Loucy (cell line): ENCODE measurements around the gene TMEM217.
A peak's percentile ranks its signal among the peaks of the same experiment; 100 is the strongest.
"Not testable (repeated sequence)": the region's sequence is repeated elsewhere in the genome, so short reads cannot be mapped to it uniquely, and the experiment has no call there.

Source experiments
- H2AFZ ChIP-seq: fragments of 200-600 bp; sonication (generic); 2 replicates; pipeline ENCODE4 v1.6.0; 2016; ENCODE audit warnings: antibody characterized with exemption, mild to moderate bottlenecking, low read length, moderate library complexity
- H3F3A ChIP-seq: fragments of 200-600 bp; 2 replicates; pipeline ENCODE4 v1.6.0; 2016; ENCODE audit warnings: antibody characterized with exemption, low read depth, mild to moderate bottlenecking
- H3K27me3 ChIP-seq: fragments of 200-600 bp; sonication (generic); 2 replicates; pipeline ENCODE4 v1.6.1; 2014; ENCODE audit warnings: low read length, mild to moderate bottlenecking; ENCODE audit not compliant: insufficient read depth, poor library complexity, severe bottlenecking
- H3K36me3 ChIP-seq: fragments of 200-600 bp; sonication (generic); 2 replicates; pipeline ENCODE4 v1.6.1; 2016; ENCODE audit warnings: low read length; ENCODE audit not compliant: insufficient read depth
- H3K4me1 ChIP-seq: fragments of 200-600 bp; sonication (generic); 2 replicates; pipeline ENCODE4 v1.5.1; 2014; ENCODE audit warnings: low read length, mild to moderate bottlenecking; ENCODE audit not compliant: insufficient read depth, poor library complexity, severe bottlenecking
- H3K4me2 ChIP-seq: fragments of 200-600 bp; sonication (generic); 2 replicates; pipeline ENCODE4 v1.6.0; 2014; ENCODE audit warnings: antibody characterized with exemption, low read length, low read depth, mild to moderate bottlenecking; ENCODE audit not compliant: poor library complexity, severe bottlenecking
- H3K4me3 ChIP-seq: fragments of 200-600 bp; sonication (generic); 2 replicates; pipeline ENCODE4 v1.5.1; 2014; ENCODE audit warnings: low read length, mild to moderate bottlenecking, mixed read lengths; ENCODE audit not compliant: poor library complexity, severe bottlenecking
- H3K79me2 ChIP-seq: fragments of 200-600 bp; sonication (generic); 2 replicates; pipeline ENCODE4 v1.6.1; 2014; ENCODE audit warnings: low read length; ENCODE audit not compliant: insufficient read depth
- H3K9ac ChIP-seq: fragments of 200-600 bp; sonication (generic); 2 replicates; pipeline ENCODE4 v1.6.0; 2014; ENCODE audit warnings: mild to moderate bottlenecking, low read depth, low read length, moderate library complexity; ENCODE audit not compliant: poor library complexity, severe bottlenecking
- H3K9me2 ChIP-seq: fragments of 200-600 bp; sonication (generic); replicated peaks from 2 replicates; pipeline ENCODE4 v1.6.1; 2016; ENCODE audit warnings: low read depth, low read length, mixed read lengths
- H3K9me3 ChIP-seq: fragments of 200-600 bp; sonication (generic); 2 replicates; pipeline ENCODE4 v1.6.1; 2014; ENCODE audit warnings: mild to moderate bottlenecking, antibody characterized with exemption, low read length, low read depth; ENCODE audit not compliant: insufficient read depth
- H4K20me1 ChIP-seq: fragments of 200-600 bp; sonication (generic); 2 replicates; pipeline ENCODE4 v1.6.0; 2014; ENCODE audit warnings: antibody characterized with exemption, low read length, mild to moderate bottlenecking; ENCODE audit not compliant: insufficient read depth, poor library complexity, severe bottlenecking
- CTCF ChIP-seq: fragments of 200-600 bp; sonication (generic); conservative IDR thresholded peaks from 2 replicates; pipeline ENCODE4 v1.5.1; 2014; ENCODE audit warnings: mild to moderate bottlenecking, antibody characterized with exemption, low read length
- EZH2phosphoT487 ChIP-seq: fragments of 200-600 bp; IDR thresholded peaks from 2 replicates; pipeline ENCODE4 v1.6.1; 2018; ENCODE audit warnings: antibody characterized with exemption, mild to moderate bottlenecking, moderate library complexity, borderline replicate concordance

Gene TMEM217

DNA sequence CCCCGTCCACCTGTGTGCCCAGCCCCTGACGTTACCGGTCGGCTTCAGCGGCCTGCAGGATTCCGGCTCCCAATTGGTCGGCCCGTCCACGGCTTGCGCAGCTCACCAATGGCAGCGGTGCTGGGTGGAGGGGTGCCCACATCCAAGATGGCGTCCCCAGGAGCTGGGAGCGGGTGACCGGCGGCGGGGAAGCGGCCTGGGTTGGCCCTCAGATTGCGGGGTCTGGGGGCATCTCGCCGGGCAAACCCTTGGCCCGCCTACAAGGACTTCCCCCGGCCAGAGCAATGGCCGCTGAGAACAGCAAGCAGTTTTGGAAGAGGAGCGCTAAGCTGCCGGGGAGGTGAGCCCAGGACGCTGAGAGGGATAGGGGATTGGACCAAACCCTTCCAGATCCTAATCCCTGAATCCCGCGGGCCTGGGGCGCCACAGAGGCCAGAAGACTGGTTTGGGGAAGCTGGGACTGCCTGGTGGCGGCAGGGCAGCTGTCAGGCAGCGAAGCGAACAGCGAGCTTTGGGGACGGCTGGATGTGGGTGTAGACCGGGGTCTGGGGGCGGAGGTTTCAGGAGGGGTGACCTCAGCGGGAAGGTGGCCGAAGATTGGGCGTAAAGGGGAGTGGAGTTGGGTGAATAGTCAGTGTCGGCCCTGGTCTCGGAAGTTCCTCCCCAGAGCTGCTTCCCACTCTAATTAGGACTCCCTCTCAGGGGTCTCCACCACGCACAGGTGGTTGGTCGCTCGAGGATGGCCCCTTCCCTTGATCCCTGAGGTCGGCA, at the start of gene TMEM217, which contains the start of gene TBC1D22B:
TSS of gene TMEM217 (minus strand) at position 511 of the 771 bp plus-strand sequence. CDS start 39,114 bp downstream, outside the sequence.
TSS of gene TBC1D22B (plus strand) at position 139 of the 771 bp plus-strand sequence. CDS start at position 285, 146 bp downstream.
- peak within 1 kb of the TSS; percentile 86 for H3K4me3 ChIP-seq
- H3K9me3 ChIP-seq, result no peaks in the 10 kb centered on the region
- H2AFZ ChIP-seq, result peak within 1 kb of the TSS; percentile 77
- no peaks in the 10 kb centered on the region for H3K36me3 ChIP-seq
- peak within 1 kb of the TSS; percentile 91 for H3K4me2 ChIP-seq
- H3K4me1 ChIP-seq, result peaks cover 73% of the 10 kb centered on the region
- no peaks in the 10 kb centered on the region for H4K20me1 ChIP-seq
- H3F3A ChIP-seq, result peaks cover 13% of the 10 kb centered on the region; the same call in 1 of the 2 replicates
- no peaks in the 10 kb centered on the region for H3K27me3 ChIP-seq
- no peaks in the 10 kb centered on the region for H3K9me2 ChIP-seq
- H3K9ac ChIP-seq, result peak within 1 kb of the TSS; percentile 90
- peaks cover 94% of the 10 kb centered on the region for H3K79me2 ChIP-seq
- TF ChIP-seq CTCF (no peak), EZH2phosphoT487 (no peak)

- H3K79me2 ChIP-seq, H4K20me1 ChIP-seq, H3K4me1 ChIP-seq, H3F3A ChIP-seq, H3K27me3 ChIP-seq, H3K9ac ChIP-seq, H2AFZ ChIP-seq, H3K9me2 ChIP-seq, H3K4me2 ChIP-seq, H3K9me3 ChIP-seq, H3K4me3 ChIP-seq: not testable (repeated sequence)
- peaks cover 48% of the 10 kb centered on the region; the same call in 1 of the 2 replicates for H3K36me3 ChIP-seq
Measured at GRCh38 chr6:37307484-37307883, 49.5 kb upstream of the TMEM217 start.

DNA sequence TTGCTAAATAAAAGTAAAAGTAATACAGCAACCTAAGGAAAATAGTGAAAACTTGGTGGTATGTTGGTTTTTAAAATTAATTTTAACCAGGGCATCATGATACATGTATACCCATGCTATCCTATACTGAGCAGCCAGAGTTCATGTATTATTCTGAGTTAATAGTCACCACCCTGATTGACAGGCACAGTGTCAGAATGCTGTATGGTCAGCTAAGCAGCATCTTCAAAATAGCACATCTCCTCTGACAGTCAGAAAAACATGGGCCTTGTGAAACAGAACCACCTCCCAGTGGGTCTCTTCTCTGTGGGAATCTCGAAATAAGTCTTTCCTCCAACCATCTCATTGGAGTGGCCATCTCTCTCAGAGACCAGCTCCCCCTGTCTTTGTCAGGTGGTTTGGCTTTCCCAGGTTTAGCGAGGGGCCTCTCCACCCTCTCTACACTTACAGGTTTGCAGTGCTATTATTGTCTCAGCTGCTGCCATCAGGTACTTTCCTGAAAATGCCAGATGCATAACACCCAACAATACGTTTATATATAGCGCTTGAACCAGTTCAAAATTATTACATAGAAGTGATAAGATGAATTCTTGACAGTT, 48.8 kb upstream of the TMEM217 start:
- H3K4me1 ChIP-seq, result no peaks in the 10 kb centered on the region
- no peak overlapping the region for H2AFZ ChIP-seq
- peaks cover 55% of the 10 kb centered on the region; the same call in 1 of the 2 replicates for H3K36me3 ChIP-seq
- no peaks in the 10 kb centered on the region for H3K9me2 ChIP-seq
- H3K27me3 ChIP-seq, result no peaks in the 10 kb centered on the region
- no peak overlapping the region for H3K4me3 ChIP-seq
- no peaks in the 10 kb centered on the region for H3F3A ChIP-seq
- H3K9ac ChIP-seq, result no peak overlapping the region
- no peaks in the 10 kb centered on the region for H3K9me3 ChIP-seq
- TF ChIP-seq CTCF (no peak), EZH2phosphoT487 (no peak)
- no peak overlapping the region for H3K4me2 ChIP-seq
- no peaks in the 10 kb centered on the region for H4K20me1 ChIP-seq
- no peaks in the 10 kb centered on the region for H3K79me2 ChIP-seq
